IgD-negative memory B cell (primary cell): ENCODE data around the gene DNM1L. TPM values are rescaled to one million over a fixed set of nuclear protein-coding genes. Genes with fewer than 3 reads are reported as not detected.

Source experiments
- H3K27ac Mint-ChIP-seq, 3 donors: one replicate each; pipeline ENCODE4 v1.8.0; 2020 to 2022; ENCODE audit warnings: mild to moderate bottlenecking in 3 of 3, mixed read lengths in 3 of 3, moderate library complexity in 1 of 3
- H3K27me3 Mint-ChIP-seq: one replicate; pipeline ENCODE4 v1.8.0; 2021; ENCODE audit warnings: mixed read lengths
- H3K36me3 Mint-ChIP-seq: one replicate; pipeline ENCODE4 v1.8.0; 2020; ENCODE audit warnings: mild to moderate bottlenecking, mixed read lengths
- H3K4me1 Mint-ChIP-seq, 3 donors: one replicate each; pipeline ENCODE4 v1.8.0; 2020 to 2022; ENCODE audit warnings: mixed read lengths in 3 of 3, mild to moderate bottlenecking in 1 of 3
- H3K4me3 Mint-ChIP-seq, 4 donors: one replicate each; pipeline ENCODE4 v1.8.0; 2020 to 2022; ENCODE audit warnings: mild to moderate bottlenecking in 4 of 4, mixed read lengths in 4 of 4, moderate library complexity in 3 of 4
- H3K9me3 Mint-ChIP-seq, 3 donors: one replicate each; pipeline ENCODE4 v1.8.0; 2020 to 2021; ENCODE audit warnings: mixed read lengths in 3 of 3, mild to moderate bottlenecking in 1 of 3
- polyA plus RNA-seq: library from polyadenylated mRNA; unstranded; fragments of 300-500 nt; fragmentation: Illumina TruSeq; gene quantifications from one replicate; pipeline ENCODE4 v1.2.3, GENCODE V29; 2021

DNM1L gene
- polyA plus RNA-seq, 1 donor from 2014 or later = 18.1 TPM

DNA sequence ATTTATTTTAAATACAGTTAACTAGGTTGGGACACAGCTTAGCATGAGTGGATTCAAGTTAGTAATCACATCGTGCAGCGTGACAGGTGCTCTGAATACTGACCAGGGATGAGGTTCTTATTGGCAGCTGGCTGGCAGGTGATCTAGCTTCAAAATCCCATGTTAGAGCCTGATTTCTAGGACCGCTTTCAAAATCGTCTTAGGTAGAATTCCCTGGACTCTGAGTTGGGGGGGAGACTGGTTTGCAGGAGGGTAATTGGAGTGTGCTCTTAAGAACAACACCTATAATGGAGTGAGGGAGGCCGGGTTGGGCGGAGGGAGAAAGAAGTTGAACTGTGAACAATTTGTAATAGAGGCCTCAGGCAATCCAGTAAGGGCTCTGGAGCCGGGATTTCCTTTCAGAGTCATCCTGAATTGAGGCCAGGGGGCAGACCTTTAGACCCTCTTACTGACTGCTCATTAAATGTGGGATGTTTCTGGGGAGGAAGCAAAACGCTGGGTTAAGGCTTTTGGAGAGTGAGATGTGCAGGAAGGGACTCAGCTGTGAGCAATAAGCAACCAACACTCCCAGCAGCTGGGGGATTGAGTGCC lies 77.5 kb downstream of the DNM1L start:
- peak overlapping the region; percentile 69 to 94 (median 87) for H3K27ac Mint-ChIP-seq
- H3K4me1 Mint-ChIP-seq = peaks cover 14 to 21% (median 16%) of the 10 kb centered on the region in 3 donors
- no peaks in the 10 kb centered on the region for H3K27me3 Mint-ChIP-seq

DNA sequence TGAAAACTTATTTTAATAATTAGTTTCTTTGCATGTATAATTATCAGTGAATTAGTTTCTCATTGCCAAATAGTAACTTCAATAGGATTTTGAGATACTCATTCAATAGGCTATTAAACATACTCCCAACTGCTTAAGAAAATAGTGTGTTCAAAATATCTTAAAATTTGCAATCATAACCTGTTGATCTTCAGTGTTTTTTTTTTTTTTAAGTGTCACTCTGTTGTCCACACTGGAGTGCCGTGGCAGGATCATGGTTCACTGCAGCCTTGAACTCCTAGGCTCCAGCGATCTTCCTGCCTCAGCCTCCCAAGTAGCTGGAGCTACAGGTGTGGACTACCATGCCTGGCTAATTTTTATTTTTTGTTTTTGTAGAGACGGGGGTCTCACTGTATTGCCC lies 78.1 kb downstream of the DNM1L start:
- Mint-ChIP-seq H3K36me3 (peaks cover 2% of the 10 kb centered on the region), H3K27me3 (no peaks in the 10 kb centered on the region), H3K27ac (no peak overlapping the region), H3K4me3 (peak overlapping the region in 2 of 4 donors; percentile 10 to 90), H3K4me1 (peaks cover 19 to 27% (median 22%) of the 10 kb centered on the region in 3 donors), H3K9me3 (no peaks in the 10 kb centered on the region)

More for the DNA sequence above, 77.5 kb downstream of the DNM1L start:
- peak overlapping the region; percentile 90 to 98 (median 93) for H3K4me3 Mint-ChIP-seq
- peaks cover 4% of the 10 kb centered on the region for H3K36me3 Mint-ChIP-seq
- no peaks in the 10 kb centered on the region for H3K9me3 Mint-ChIP-seq

DNA sequence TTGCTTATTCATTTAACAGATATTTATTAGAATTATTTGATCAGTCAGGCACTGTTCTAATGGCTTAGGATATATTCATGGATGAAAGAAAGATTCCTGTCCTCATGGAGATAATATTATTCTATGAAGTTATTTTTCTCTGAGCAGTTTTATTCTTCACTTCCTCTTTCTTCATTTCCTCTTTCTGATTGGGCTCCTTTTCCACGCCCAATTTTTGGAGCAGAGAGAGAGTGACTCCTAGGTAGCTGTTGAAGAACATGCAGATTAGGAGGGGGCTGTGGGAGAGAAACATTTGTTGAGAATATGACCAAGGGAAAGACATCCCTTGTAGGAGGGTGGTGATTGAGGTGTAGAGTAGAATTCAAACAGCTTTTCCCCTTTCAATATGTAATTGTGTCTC lies 82.6 kb downstream of the DNM1L start:
- no peaks in the 10 kb centered on the region for H3K9me3 Mint-ChIP-seq
- H3K27me3 Mint-ChIP-seq = peaks cover 2% of the 10 kb centered on the region
- H3K4me1 Mint-ChIP-seq = peaks cover 10 to 16% (median 15%) of the 10 kb centered on the region in 3 donors
- peak overlapping the region in 1 of 3 donors; percentile 87 for H3K27ac Mint-ChIP-seq
- H3K4me3 Mint-ChIP-seq = peak overlapping the region in 3 of 4 donors; percentile 7 to 31 (median 31)
- no peaks in the 10 kb centered on the region for H3K36me3 Mint-ChIP-seq

DNA sequence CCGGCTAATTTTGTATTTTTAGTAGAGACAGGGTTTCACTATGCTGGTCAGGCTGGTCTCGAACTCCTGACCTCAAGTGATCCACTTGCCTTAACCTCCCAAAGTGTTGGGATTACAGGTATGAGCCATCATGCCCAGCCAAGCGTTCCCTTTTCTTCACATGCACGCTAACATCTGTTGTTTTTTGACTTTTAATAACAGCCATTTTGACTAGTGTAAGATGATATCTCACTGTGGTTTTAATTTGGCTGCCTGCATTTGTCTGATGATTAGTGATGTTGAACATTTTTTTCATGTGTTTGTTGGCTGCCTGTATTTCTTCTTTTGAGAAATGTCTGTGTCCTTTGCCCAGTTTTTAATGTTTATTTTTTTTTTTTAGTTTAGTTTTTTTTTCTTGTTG lies 86.8 kb downstream of the DNM1L start:
- Mint-ChIP-seq H3K27me3 (peaks cover 11% of the 10 kb centered on the region), H3K9me3 (peaks cover 0 to 1% (median 0%) of the 10 kb centered on the region in 3 donors), H3K27ac (no peak overlapping the region), H3K4me3 (no peak overlapping the region), H3K4me1 (peaks cover 10 to 16% (median 15%) of the 10 kb centered on the region in 3 donors), H3K36me3 (peaks cover 2% of the 10 kb centered on the region)

DNA sequence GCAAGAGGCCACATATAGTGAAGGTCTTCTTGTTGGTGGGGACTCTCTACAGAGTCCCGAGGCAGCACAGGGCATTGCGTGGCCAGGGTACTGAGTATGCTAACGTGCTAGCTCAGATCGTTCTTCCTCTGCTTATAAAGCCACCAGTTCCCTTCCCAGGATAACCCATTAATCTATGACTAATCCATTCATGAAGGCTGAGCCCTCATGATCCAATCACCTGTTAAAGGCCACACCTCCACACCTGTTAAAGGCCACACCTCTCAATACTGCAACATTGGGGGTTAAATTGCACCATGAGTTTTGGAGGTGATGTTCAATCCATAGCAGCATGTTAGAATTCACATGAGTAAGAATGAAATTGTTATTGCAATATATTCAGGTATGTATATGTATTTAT lies 89.4 kb downstream of the DNM1L start:
- Mint-ChIP-seq H3K4me1 (no peaks in the 10 kb centered on the region), H3K36me3 (peaks cover 2% of the 10 kb centered on the region), H3K27me3 (peaks cover 11% of the 10 kb centered on the region), H3K4me3 (no peak overlapping the region), H3K9me3 (peaks cover 0 to 1% (median 0%) of the 10 kb centered on the region in 3 donors), H3K27ac (no peak overlapping the region)

DNA sequence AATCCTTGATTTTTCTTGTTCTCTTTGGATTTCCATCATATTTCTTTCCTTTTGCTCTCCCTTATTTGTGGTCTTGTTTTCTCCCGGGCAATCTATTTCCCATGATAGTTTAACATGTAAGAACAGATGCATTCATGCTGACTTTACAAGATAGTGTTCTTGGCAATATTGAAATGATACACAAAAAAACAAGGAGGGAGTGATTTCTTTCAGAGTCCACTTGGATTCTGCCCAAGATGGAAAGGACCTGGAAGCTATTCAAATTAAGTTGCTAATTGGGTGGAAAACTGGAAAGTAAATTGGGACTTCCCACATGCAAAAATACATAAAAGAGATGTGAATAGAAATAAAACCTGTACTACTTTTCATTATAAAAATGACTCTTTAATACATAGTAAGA lies 91.0 kb downstream of the DNM1L start:
- Mint-ChIP-seq H3K27ac (no peak overlapping the region), H3K4me3 (no peak overlapping the region), H3K27me3 (peaks cover 10% of the 10 kb centered on the region), H3K36me3 (peaks cover 2% of the 10 kb centered on the region), H3K4me1 (no peaks in the 10 kb centered on the region), H3K9me3 (peaks cover 0 to 1% (median 0%) of the 10 kb centered on the region in 3 donors)

DNA sequence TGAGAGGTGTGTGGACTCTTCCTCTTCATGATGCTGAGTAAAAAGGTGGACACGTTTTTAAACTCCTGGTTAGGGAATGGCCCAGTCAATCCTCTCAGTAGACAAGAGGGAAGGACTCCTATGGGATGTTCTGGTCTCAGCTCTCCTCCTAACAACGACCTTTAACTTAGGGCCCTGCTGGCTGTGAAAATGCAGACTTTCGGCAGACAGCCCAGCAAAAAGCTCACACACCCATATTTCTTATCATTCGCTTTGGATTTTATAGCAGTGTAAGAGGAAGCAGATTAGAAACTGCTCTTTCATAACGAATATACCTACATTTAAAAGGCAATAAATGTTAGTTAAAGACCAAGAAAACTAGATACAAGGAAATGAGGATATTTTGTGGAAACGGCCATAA lies 94.6 kb downstream of the DNM1L start:
- peaks cover 8% of the 10 kb centered on the region for H3K27me3 Mint-ChIP-seq
- no peaks in the 10 kb centered on the region for H3K4me1 Mint-ChIP-seq
- no peaks in the 10 kb centered on the region for H3K36me3 Mint-ChIP-seq
- H3K9me3 Mint-ChIP-seq = peaks cover 0 to 1% (median 0%) of the 10 kb centered on the region in 3 donors
- no peak overlapping the region for H3K4me3 Mint-ChIP-seq
- no peak overlapping the region for H3K27ac Mint-ChIP-seq

DNA sequence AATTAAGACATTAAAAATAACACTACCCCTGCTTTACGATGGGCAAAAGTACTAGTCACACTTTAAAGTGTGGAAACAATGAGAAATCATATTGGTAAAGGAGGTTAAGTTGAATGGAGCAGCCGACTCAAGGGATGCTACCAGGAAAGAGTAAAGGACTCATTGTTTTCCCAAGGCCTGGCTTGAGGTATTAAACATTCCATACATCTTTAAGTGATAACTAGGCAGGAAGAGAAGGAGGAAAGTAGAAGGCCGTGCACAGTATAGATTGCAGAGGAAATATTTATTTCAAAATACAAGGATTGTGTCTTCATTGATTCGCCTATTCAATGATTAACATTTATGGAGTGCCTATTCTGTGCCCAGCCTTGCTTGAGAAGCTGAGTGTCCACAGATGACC lies 97.2 kb downstream of the DNM1L start:
- Mint-ChIP-seq H3K4me1 (no peaks in the 10 kb centered on the region), H3K4me3 (no peak overlapping the region), H3K27me3 (peaks cover 3% of the 10 kb centered on the region), H3K9me3 (peaks cover 0 to 1% (median 0%) of the 10 kb centered on the region in 3 donors), H3K27ac (no peak overlapping the region), H3K36me3 (no peaks in the 10 kb centered on the region)

DNA sequence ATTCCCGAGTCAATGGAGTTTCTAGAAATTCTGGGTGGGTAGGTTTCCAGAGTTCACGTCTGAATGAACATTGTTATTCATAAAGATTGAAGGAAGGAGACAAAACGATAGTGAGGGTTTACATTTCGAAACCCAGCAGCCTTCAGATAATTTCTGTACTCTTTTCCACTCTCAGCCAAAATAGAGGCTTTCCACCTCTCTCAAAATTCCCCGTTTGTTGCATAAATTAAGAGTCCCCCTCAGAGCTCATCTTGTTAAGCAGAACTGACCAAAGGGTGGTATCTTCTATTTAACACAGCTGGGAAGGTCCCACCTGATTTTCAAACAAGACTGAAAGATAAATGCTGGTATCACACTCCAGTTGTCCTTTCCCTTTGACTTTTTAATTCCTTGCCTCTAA lies 98.1 kb downstream of the DNM1L start:
- peaks cover 0 to 1% (median 0%) of the 10 kb centered on the region in 3 donors for H3K9me3 Mint-ChIP-seq
- H3K27ac Mint-ChIP-seq = no peak overlapping the region
- H3K27me3 Mint-ChIP-seq = peaks cover 3% of the 10 kb centered on the region
- no peaks in the 10 kb centered on the region for H3K4me1 Mint-ChIP-seq
- H3K36me3 Mint-ChIP-seq = no peaks in the 10 kb centered on the region
- no peak overlapping the region for H3K4me3 Mint-ChIP-seq

DNA sequence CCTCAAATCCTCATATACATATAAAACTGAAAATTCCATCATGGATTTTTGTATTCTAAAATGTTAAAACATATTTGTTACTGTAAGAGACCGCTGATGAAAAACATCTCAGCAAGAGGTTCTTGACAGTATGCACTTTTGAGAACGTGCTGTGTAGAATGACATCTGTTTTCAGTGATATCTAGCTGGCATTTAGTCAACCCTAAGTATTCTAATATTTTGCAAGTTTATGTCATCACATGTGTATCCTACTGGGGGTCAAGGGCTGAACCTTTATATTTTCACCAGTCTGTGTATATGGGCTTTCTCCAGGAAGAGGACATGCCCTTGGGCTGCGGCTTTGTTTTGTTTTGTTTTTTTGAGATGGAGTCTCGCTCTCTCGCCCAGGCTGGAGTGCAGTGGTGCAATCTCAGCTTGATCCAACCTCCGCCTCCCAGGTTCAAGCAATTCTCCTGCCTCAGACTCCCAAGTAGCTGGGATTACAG lies 98.6 kb downstream of the DNM1L start:
- Mint-ChIP-seq H3K4me3 (no peak overlapping the region), H3K4me1 (no peaks in the 10 kb centered on the region), H3K9me3 (peaks cover 0 to 1% (median 0%) of the 10 kb centered on the region in 3 donors), H3K27ac (no peak overlapping the region), H3K27me3 (peaks cover 3% of the 10 kb centered on the region), H3K36me3 (no peaks in the 10 kb centered on the region)

DNA sequence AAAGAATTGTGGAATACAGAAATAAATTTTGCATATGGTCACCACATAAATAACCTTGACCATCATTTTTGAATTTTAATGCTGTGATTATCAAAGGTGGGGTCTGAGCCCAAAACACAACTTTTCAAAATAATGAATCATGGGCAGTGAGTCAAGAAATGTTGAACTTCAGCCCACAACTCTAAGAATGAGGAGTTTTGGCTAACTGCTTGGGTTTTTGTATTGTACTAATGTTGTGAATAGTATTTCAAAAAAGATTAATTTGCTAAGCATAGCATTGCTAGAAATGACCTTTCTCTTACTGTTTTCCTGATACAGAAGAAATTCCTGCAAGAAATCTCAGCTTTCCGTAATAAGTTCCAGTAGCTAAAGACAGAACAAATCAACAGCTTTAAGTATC lies 101.0 kb downstream of the DNM1L start:
- Mint-ChIP-seq H3K9me3 (peaks cover 0 to 1% (median 0%) of the 10 kb centered on the region in 3 donors), H3K4me3 (no peak overlapping the region), H3K27ac (no peak overlapping the region), H3K36me3 (no peaks in the 10 kb centered on the region), H3K27me3 (peaks cover 3% of the 10 kb centered on the region), H3K4me1 (no peaks in the 10 kb centered on the region)

DNA sequence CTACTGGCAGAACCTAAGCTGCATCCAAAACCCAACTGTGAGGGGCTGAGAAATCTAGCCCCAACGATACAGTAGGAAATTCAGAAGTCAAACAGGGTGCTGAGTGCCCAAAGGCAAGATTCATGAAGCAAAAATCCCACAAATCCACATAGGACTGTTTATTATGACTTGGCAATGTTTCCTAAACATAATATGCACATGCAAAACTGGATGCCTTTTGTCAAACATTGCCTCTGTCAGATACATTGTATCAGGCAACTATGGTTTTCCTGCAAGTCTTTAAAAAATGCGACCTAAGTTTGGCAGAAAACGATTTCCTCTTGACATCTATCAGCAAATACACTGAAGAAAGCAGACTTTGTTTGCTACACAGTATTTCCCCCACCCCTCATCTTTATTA lies 103.9 kb downstream of the DNM1L start:
- H3K27me3 Mint-ChIP-seq = no peaks in the 10 kb centered on the region
- no peak overlapping the region for H3K27ac Mint-ChIP-seq
- H3K4me1 Mint-ChIP-seq = peaks cover 0 to 2% (median 0%) of the 10 kb centered on the region in 3 donors
- no peak overlapping the region for H3K4me3 Mint-ChIP-seq
- peaks cover 0 to 2% (median 0%) of the 10 kb centered on the region in 3 donors for H3K9me3 Mint-ChIP-seq
- H3K36me3 Mint-ChIP-seq = no peaks in the 10 kb centered on the region

DNA sequence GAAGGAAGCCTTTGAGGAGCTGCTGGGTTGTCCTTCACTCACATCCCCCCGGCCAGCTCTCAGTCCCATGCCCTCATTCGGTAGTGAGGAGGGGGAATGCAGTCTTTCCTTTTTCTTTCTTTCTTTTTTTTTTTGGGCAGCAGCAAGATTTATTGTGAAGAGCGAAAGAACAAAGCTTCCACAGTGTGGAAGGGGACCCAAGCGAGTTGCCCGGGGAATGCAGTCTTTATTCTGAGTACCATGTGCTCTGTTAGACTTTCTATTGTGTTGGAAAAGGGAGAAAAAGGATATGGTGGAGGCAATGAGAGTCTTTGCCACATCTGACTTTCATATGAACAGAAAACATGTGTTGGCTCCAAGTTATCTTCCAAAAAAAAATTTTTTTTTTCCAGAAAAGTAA lies 106.5 kb downstream of the DNM1L start:
- H3K27ac Mint-ChIP-seq = no peak overlapping the region
- H3K27me3 Mint-ChIP-seq = peaks cover 1% of the 10 kb centered on the region
- H3K36me3 Mint-ChIP-seq = no peaks in the 10 kb centered on the region
- H3K4me3 Mint-ChIP-seq = no peak overlapping the region
- peaks cover 0 to 2% (median 0%) of the 10 kb centered on the region in 3 donors for H3K4me1 Mint-ChIP-seq
- peaks cover 0 to 3% (median 0%) of the 10 kb centered on the region in 3 donors for H3K9me3 Mint-ChIP-seq

DNA sequence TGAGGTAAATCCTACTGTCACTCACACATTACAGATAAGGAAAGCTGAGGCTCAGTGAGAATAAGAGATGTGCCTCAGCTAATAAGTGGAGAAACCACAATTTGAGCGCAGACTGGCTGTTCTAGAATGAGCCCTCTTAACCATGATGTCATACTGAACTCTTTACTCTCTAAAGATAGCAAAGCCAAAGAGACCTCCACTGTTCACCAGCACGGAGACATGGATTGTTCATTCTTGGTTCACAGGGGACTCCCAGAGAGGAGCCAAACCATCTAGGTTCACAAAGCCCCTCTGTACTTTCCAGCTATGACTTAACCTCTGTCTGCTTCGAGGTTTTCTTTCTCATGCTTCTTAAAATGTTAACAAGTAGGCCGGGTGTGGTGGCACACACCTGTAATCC lies 109.3 kb downstream of the DNM1L start:
- Mint-ChIP-seq H3K36me3 (no peaks in the 10 kb centered on the region), H3K4me1 (peaks cover 0 to 2% (median 0%) of the 10 kb centered on the region in 3 donors), H3K9me3 (peaks cover 0 to 3% (median 0%) of the 10 kb centered on the region in 3 donors), H3K4me3 (no peak overlapping the region), H3K27me3 (peaks cover 1% of the 10 kb centered on the region), H3K27ac (no peak overlapping the region)

DNA sequence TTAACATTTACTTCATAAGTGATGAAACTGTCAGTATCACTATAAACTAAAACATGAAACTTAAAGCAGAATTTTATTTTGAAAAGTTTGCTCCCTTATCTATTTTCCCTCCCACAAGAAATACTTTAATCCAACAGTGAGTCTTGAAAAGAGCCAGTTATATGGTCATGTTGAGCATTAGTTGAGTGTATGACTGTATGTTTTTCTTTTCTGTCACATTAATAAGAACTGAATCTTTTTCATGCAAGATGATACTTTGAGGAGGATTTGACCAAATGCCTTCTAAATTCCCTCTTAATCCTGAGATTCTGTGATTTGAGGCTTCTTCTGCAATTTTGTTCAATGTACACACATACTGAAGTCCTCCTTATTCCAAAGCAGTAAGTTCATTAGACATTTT lies 110.3 kb downstream of the DNM1L start:
- Mint-ChIP-seq H3K36me3 (no peaks in the 10 kb centered on the region), H3K9me3 (peaks cover 0 to 3% (median 0%) of the 10 kb centered on the region in 3 donors), H3K4me1 (peaks cover 0 to 2% (median 0%) of the 10 kb centered on the region in 3 donors), H3K27ac (no peak overlapping the region), H3K27me3 (peaks cover 1% of the 10 kb centered on the region), H3K4me3 (no peak overlapping the region)

DNA sequence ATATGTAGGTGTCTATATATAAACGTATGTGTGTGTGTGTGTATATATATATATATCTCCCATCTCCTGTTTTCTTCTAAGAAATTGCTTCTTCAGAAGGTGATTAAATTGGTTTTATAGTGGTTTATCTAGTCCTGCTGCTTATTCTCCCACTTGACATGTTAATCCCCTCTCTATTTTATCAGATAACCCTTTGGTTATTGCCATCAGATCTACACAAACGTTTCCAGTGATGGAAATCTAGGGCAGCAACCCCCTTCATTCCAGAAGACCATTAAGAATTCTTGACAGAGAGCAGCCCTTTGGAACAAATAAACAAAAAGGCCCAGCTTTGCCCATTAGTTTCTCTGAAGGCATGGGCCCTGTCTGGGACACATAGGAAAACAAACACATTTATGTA lies 110.8 kb downstream of the DNM1L start:
- Mint-ChIP-seq H3K9me3 (peaks cover 0 to 3% (median 0%) of the 10 kb centered on the region in 3 donors), H3K4me3 (no peak overlapping the region), H3K27ac (no peak overlapping the region), H3K4me1 (peaks cover 0 to 2% (median 0%) of the 10 kb centered on the region in 3 donors), H3K36me3 (no peaks in the 10 kb centered on the region), H3K27me3 (peaks cover 1% of the 10 kb centered on the region)
